Lower leg skin (tissue), 3 donors: ENCODE results near the gene TGFBR3.

Source experiments
- CTCF ChIP-seq, 3 donors: fragments of 450-650 bp; IDR thresholded peaks; one replicate each; pipeline ENCODE4 v1.5.1; 2016; ENCODE audit warnings: antibody characterized with exemption in 3 of 3, mild to moderate bottlenecking in 3 of 3, moderate library complexity in 2 of 3
- POLR2A ChIP-seq, 2 donors: fragments of 450-650 bp; IDR thresholded peaks; one replicate each; pipeline ENCODE4 v1.6.1; 2016 to 2017; ENCODE audit warnings: antibody characterized with exemption in 2 of 2, mild to moderate bottlenecking in 1 of 2, moderate library complexity in 1 of 2

- TF ChIP-seq POLR2A (IDR thresholded peaks at IDR 0.05), result no peak
- no peak for TF ChIP-seq CTCF (IDR thresholded peaks at IDR 0.05)
These were observed 74.5 kb downstream of the TGFBR3 start for GRCh38 chr1:91811363-91812025.
